H1 (cell line): ENCODE measurements around the gene FERMT2. TPM values are rescaled to one million over a fixed set of nuclear protein-coding genes. Genes with fewer than 3 reads are reported as not detected.

Source experiments
- BCL11A ChIP-seq, 2 experiments: IDR thresholded peaks; one replicate each; pipeline ENCODE4 v1.6.1; 2011; ENCODE audit warnings: low read depth in 2 of 2, low read length in 2 of 2, mild to moderate bottlenecking in 2 of 2
- CTBP2 ChIP-seq: IDR thresholded peaks from 2 replicates; pipeline ENCODE4 v1.7.0; 2011; ENCODE audit warnings: borderline replicate concordance, mild to moderate bottlenecking, moderate library complexity, mixed read lengths, low read length; ENCODE audit not compliant: insufficient read depth, insufficient read length
- KDM4A ChIP-seq: IDR thresholded peaks from one replicate; pipeline ENCODE4 v1.7.1; 2012; ENCODE audit warnings: low read depth, mild to moderate bottlenecking, moderate library complexity, low read length, inconsistent platforms; ENCODE audit not compliant: severe bottlenecking
- SIX5 ChIP-seq: IDR thresholded peaks from 2 replicates; pipeline ENCODE4 v1.6.1; 2011; ENCODE audit warnings: mild to moderate bottlenecking, low read depth, low read length
- polyA plus RNA-seq, 7 experiments: library from polyadenylated mRNA; depleted of rRNA in 3 of 7; stranded (reverse) in 5 of 7; unstranded in 2 of 7; fragments of >200 nt in 5 of 7; fragments of 200-250 nt in 2 of 7; gene quantifications; 1 replicate in 5 of 7; 2 replicates in 1 of 7; 4 replicates in 1 of 7; pipeline versions ENCODE4 v1.2.1 to v1.2.3, GENCODE V29; 2011 to 2013; ENCODE audit warnings: missing spikeins in 2 of 7, mixed read lengths in 2 of 7
- total RNA-seq: library from RNA; stranded (reverse); fragmentation: NEBNext Ultra II Directional; extraction: Animal tissue kit (Norgen Biotek cat#: 25700); gene quantifications from 2 replicates; pipeline ENCODE4 v1.2.1, GENCODE V29; 2021

Gene FERMT2
- total and polyA plus RNA-seq, 2 of the 8 experiments (the other 6 are each of a cell fraction or from before 2014, with no cell fraction given) = 53.3 to 142 TPM

DNA sequence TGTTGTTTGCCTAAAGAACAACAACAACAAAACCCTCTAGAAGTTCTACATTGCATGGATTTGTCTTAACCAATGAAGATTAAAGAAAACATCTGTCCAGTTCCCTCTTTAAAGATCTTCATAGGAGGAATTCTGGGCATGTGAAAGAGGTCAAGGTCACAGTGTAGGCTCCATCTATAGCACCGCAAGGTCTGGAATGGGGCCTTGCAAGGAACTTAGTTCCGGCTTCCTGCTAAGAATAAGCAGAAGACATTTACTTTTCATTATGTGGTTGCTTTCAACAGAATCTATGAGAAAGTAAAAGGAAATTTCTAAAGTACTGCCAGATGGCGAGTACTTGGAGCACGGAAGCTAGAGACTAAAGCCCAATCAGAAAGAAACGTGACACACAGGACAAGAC, 102.2 kb downstream of the FERMT2 start (continued):
- no peak for TF ChIP-seq BCL11A (IDR thresholded peaks at IDR 0.05; ENCODE audit: low read depth in 2 of 2, low read length in 2 of 2)
- no peak for TF ChIP-seq SIX5
- TF ChIP-seq CTBP2 = no peak
- no peak for TF ChIP-seq KDM4A
